ENCODE results near the gene CBR3. TPM values are rescaled to one million over a fixed set of nuclear protein-coding genes. Genes with fewer than 3 reads are reported as not detected.

Gene CBR3
- total RNA-seq, 1 donor from 2014 or later: 3.5 TPM

DNA sequence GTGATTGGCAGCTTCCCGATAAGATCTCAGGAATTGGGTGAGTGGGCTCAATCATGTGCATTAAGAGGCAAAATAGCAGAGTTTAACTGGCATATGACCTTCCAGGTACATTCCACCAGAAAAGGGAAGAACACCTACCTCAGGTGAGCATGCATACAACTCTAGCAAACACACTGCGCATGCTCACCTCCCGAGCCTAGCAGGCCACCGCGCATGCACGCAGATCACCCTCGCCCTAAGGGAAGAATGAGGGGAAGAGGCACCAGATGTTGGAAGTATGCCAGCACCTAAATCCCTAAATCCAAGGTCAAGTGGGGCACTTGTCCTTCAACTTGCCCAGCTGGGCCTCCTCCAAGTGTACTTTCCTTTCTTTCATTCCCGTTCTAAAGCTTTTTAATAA lies 23.6 kb upstream of the CBR3 start:
- no peak overlapping the region for H3K27ac Mint-ChIP-seq (ENCODE audit: unreplicated experiment)
- H3K36me3 Mint-ChIP-seq (ENCODE audit: low read depth): no peaks in the 10 kb centered on the region
- TF ChIP-seq, protein P1, sequence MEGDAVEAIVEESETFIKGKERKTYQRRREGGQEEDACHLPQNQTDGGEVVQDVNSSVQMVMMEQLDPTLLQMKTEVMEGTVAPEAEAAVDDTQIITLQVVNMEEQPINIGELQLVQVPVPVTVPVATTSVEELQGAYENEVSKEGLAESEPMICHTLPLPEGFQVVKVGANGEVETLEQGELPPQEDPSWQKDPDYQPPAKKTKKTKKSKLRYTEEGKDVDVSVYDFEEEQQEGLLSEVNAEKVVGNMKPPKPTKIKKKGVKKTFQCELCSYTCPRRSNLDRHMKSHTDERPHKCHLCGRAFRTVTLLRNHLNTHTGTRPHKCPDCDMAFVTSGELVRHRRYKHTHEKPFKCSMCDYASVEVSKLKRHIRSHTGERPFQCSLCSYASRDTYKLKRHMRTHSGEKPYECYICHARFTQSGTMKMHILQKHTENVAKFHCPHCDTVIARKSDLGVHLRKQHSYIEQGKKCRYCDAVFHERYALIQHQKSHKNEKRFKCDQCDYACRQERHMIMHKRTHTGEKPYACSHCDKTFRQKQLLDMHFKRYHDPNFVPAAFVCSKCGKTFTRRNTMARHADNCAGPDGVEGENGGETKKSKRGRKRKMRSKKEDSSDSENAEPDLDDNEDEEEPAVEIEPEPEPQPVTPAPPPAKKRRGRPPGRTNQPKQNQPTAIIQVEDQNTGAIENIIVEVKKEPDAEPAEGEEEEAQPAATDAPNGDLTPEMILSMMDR (IDR thresholded peaks at IDR 0.05): no peak
- peaks cover 15% of the 10 kb centered on the region for H3K27me3 Mint-ChIP-seq (ENCODE audit: low read depth)
- H3K9me3 Mint-ChIP-seq (ENCODE audit: low read depth): no peaks in the 10 kb centered on the region
- H3K4me1 Mint-ChIP-seq (ENCODE audit: low read depth): peaks cover 10% of the 10 kb centered on the region
- no peak overlapping the region for H3K4me3 Mint-ChIP-seq (ENCODE audit: unreplicated experiment)
- DNase-seq (ENCODE audit: low spot score): no peak

DNA sequence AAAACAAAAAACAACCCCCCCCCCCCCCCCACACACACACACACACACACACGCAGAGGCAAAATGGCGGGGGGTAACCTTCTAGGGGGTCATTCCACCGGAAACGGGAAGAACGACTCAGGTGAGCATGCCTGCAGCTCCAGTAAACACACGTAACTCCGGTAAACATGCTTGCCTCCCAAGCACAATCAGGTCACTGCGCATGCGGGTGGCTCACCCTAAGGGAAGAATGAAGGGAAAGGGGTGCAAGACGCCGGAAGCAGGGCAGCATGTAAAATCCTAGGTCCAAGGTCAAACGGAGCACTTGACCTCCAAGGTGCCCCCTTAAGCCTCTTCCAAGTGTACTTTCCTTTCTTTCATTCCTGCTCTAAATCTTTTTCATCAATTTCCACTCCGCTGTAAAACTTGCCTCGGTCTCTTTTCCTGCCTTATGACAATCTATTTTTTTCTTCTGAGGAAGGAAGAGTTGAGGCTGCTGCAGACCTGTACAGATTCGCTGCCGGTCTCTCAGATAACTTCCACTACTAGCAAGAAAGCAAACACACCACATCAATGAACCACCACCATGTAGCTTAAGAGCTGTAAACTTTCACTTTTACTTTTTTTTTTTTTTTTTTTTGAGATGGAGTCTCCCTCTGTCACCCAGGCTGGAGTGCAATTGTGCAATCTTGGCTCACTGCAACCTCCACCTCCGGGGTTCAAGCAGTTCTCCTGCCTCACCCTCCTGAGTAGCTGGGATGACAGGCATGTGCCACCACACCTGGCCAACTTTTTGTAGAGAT lies 21.0 kb upstream of the CBR3 start:
- Mint-ChIP-seq H3K27ac (ENCODE audit: unreplicated experiment) (no peak overlapping the region), H3K9me3 (ENCODE audit: low read depth) (no peaks in the 10 kb centered on the region), H3K4me1 (ENCODE audit: low read depth) (peaks cover 10% of the 10 kb centered on the region), H3K4me3 (ENCODE audit: unreplicated experiment) (no peak overlapping the region), H3K36me3 (ENCODE audit: low read depth) (no peaks in the 10 kb centered on the region), H3K27me3 (ENCODE audit: low read depth) (no peaks in the 10 kb centered on the region)
- TF ChIP-seq, protein P1 (IDR thresholded peaks at IDR 0.05): no peak
- no peak for DNase-seq (ENCODE audit: low spot score)

- H3K27me3 Mint-ChIP-seq (ENCODE audit: low read depth): no peaks in the 10 kb centered on the region
- no peaks in the 10 kb centered on the region for H3K9me3 Mint-ChIP-seq (ENCODE audit: low read depth)
- peaks cover 10% of the 10 kb centered on the region for H3K4me1 Mint-ChIP-seq (ENCODE audit: low read depth)
- no peak for DNase-seq (ENCODE audit: low spot score)
- no peak overlapping the region for H3K4me3 Mint-ChIP-seq (ENCODE audit: unreplicated experiment)
- no peak overlapping the region for H3K27ac Mint-ChIP-seq (ENCODE audit: unreplicated experiment)
- H3K36me3 Mint-ChIP-seq (ENCODE audit: low read depth): no peaks in the 10 kb centered on the region
- TF ChIP-seq, protein P1 (IDR thresholded peaks at IDR 0.05): no peak
Measured at GRCh38 chr21:36115138-36115730, 19.6 kb upstream of the CBR3 start.

DNA sequence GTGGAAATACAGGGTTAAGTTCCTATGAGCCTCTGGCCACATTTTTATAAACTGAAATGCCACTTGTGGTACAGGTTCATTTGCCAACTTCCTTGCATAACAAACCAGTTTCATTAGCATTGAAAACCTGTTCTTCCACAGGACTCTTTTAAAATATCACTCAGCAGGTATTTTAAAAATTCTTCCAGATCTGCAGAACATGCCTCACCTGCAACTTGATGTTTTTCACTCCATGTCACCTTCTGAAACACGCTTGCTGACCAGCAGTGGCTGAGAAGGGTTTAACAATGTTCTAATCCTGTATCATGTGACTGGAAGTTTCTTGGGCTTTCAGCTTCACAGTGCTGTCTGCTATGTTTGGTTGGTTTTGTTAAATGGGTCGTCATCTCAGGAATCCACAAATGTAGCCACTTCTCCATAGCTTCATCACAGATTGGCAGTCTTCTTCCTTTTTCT lies 17.6 kb upstream of the CBR3 start:
- Mint-ChIP-seq H3K4me1 (ENCODE audit: low read depth) (peaks cover 13% of the 10 kb centered on the region), H3K4me3 (ENCODE audit: unreplicated experiment) (no peak overlapping the region), H3K9me3 (ENCODE audit: low read depth) (no peaks in the 10 kb centered on the region), H3K27ac (ENCODE audit: unreplicated experiment) (no peak overlapping the region), H3K36me3 (ENCODE audit: low read depth) (no peaks in the 10 kb centered on the region), H3K27me3 (ENCODE audit: low read depth) (no peaks in the 10 kb centered on the region)
- TF ChIP-seq, protein P1 (IDR thresholded peaks at IDR 0.05): no peak
- no peak for DNase-seq (ENCODE audit: low spot score)

DNA sequence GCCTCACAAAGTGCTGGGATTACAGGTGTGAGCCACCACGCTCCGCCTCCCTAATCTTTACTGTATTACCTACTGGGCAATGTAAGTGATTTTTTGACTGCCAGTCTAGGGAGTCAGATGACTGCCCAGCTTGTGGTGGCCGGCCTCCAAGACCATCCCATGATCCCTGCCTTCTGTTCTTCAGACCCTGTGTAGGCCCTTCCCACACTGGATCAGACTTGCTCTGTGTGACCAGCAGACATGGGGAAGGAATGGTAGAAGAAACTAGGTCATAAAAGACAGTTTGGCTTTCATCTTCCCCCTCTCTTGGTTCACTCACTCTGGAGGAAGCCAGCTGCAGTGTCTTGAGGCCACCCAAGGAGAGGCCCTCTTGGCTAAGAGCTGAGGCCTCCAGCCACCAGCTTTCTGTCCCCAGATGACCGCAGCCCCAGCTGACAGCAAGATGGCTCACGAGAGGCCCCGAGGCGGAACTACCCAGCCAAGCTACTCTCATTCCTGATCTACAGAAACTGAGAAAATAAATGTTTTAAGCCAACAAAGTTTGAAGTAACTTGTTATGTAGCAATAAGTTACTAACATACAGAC lies 14.5 kb upstream of the CBR3 start:
- Mint-ChIP-seq H3K4me3 (ENCODE audit: unreplicated experiment) (no peak overlapping the region), H3K36me3 (ENCODE audit: low read depth) (no peaks in the 10 kb centered on the region), H3K4me1 (ENCODE audit: low read depth) (peaks cover 4% of the 10 kb centered on the region), H3K27ac (ENCODE audit: unreplicated experiment) (no peak overlapping the region), H3K27me3 (ENCODE audit: low read depth) (no peaks in the 10 kb centered on the region), H3K9me3 (ENCODE audit: low read depth) (no peaks in the 10 kb centered on the region)
- TF ChIP-seq, protein P1 (IDR thresholded peaks at IDR 0.05): no peak
- no peak for DNase-seq (ENCODE audit: low spot score)
